ENCODE data around the gene PET117. TPM values are rescaled to one million over a fixed set of nuclear protein-coding genes. Genes with fewer than 3 reads are reported as not detected.
"Not testable (repeated sequence)": the region's sequence is repeated elsewhere in the genome, so short reads cannot be mapped to it uniquely, and the experiment has no call there.

The PET117 gene
- total RNA-seq, 1 donor from 2014 or later = 14.1 TPM

DNA sequence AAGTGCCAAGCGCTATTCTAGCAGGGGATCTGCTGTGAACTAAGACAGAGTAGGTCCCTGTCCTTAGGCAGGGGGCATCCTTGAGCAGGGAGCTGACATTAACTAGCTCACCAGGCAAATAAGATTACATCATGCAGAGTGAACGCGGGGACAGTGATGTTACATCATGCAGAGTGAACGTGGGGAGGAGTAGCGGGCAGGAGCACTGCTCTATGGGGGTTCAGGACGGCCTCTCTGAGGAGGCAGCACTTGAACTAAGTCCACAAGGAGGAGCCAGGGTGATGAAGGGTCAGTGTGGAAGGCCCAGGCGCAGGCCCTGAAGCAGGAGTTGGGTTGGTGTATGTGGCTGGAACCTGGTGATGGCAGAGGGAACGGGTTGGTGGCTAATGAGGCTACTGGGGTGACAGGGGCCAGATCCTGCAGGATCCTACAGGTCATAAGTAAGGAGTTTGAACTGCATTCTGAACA lies 38.7 kb downstream of the PET117 start:
- DNase-seq (ENCODE audit: low spot score in 2 of 2, unreplicated experiment in 2 of 2) = no peak
- TF ChIP-seq, protein P1, sequence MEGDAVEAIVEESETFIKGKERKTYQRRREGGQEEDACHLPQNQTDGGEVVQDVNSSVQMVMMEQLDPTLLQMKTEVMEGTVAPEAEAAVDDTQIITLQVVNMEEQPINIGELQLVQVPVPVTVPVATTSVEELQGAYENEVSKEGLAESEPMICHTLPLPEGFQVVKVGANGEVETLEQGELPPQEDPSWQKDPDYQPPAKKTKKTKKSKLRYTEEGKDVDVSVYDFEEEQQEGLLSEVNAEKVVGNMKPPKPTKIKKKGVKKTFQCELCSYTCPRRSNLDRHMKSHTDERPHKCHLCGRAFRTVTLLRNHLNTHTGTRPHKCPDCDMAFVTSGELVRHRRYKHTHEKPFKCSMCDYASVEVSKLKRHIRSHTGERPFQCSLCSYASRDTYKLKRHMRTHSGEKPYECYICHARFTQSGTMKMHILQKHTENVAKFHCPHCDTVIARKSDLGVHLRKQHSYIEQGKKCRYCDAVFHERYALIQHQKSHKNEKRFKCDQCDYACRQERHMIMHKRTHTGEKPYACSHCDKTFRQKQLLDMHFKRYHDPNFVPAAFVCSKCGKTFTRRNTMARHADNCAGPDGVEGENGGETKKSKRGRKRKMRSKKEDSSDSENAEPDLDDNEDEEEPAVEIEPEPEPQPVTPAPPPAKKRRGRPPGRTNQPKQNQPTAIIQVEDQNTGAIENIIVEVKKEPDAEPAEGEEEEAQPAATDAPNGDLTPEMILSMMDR (IDR thresholded peaks at IDR 0.05; ENCODE audit: unreplicated experiment) = no peak
- no peaks in the 10 kb centered on the region for H3K4me1 Mint-ChIP-seq
- H3K9me3 Mint-ChIP-seq = peaks cover 12% of the 10 kb centered on the region
- H3K4me3 Mint-ChIP-seq = no peak overlapping the region
- H3K27me3 Mint-ChIP-seq (ENCODE audit: low read depth) = no peaks in the 10 kb centered on the region
- H3K27ac Mint-ChIP-seq = peak overlapping the region; percentile 80
- peaks cover 56% of the 10 kb centered on the region for H3K36me3 Mint-ChIP-seq

DNA sequence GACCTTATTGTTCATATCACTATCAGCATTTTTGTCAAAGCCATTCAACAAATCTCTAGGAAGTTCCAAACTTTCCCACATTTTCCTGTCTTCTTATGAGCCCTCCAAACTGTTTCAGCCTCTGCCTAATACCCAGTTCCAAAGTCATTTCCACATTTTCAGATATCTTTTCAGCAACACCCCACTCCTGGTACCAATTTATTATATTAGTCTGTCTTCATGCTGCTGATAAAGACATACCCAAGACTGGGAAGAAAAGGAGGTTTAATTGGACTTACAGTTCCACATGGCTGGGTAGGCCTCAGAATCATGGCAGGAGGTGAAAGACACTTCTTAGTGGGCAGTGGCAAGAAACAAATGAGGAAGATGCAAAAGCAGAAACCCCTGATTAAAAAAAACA lies 42.7 kb downstream of the PET117 start:
- peaks cover 12% of the 10 kb centered on the region for H3K9me3 Mint-ChIP-seq
- not testable (repeated sequence) for H3K27me3 Mint-ChIP-seq (ENCODE audit: low read depth); DNase-seq (ENCODE audit: low spot score in 2 of 2, unreplicated experiment in 2 of 2); H3K4me1 Mint-ChIP-seq; H3K4me3 Mint-ChIP-seq; H3K27ac Mint-ChIP-seq
- peaks cover 58% of the 10 kb centered on the region for H3K36me3 Mint-ChIP-seq

DNA sequence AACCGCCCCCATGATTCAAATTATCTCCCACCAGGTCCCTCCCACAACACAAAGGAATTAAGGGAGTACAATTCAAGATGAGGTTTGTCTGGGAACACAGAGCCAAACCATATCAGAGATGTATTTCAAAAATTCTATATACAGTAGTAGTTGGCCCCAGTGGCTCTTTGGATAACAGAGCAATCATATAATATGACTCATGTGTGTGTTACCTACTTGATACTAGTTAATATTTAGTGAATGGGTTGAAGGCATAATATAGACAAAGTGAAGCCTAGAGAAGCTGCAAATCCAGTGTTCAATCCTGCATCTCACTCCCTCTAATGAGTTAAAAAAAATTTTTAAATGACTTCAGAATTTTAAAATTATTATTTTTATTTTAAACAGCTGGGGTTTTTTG lies 43.2 kb downstream of the PET117 start:
- TF ChIP-seq, protein P1 (IDR thresholded peaks at IDR 0.05; ENCODE audit: unreplicated experiment) = no peak
- no peaks in the 10 kb centered on the region for H3K27me3 Mint-ChIP-seq (ENCODE audit: low read depth)
- peaks cover 12% of the 10 kb centered on the region for H3K9me3 Mint-ChIP-seq
- no peak overlapping the region for H3K4me3 Mint-ChIP-seq
- no peak overlapping the region for H3K27ac Mint-ChIP-seq
- peaks cover 60% of the 10 kb centered on the region for H3K36me3 Mint-ChIP-seq
- no peaks in the 10 kb centered on the region for H3K4me1 Mint-ChIP-seq
- no peak for DNase-seq (ENCODE audit: low spot score in 2 of 2, unreplicated experiment in 2 of 2)

DNA sequence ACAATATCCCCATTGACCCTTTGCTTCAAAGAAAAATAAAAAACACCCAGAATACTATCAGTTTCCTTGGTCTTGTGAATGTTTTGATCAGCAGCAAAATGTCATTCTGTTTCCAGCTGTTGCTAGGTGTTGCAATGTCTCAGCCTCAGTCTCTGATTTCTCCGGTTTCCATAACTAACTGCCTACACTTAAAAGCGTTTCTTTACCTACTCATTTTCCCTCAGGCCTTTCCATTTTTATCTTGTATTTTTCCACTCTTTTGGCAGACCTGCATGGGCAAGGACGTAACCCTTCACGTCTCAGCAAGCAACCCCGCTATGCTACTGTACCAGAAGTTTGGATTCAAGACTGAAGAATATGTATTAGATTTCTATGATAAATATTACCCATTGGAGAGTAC lies 49.4 kb downstream of the PET117 start:
- Mint-ChIP-seq H3K27ac (peak overlapping the region; percentile 2), H3K27me3 (ENCODE audit: low read depth) (no peaks in the 10 kb centered on the region), H3K4me1 (no peaks in the 10 kb centered on the region), H3K36me3 (peaks cover 32% of the 10 kb centered on the region), H3K4me3 (no peak overlapping the region), H3K9me3 (no peaks in the 10 kb centered on the region)
- DNase-seq (ENCODE audit: low spot score in 2 of 2, unreplicated experiment in 2 of 2) = no peak
- TF ChIP-seq, protein P1 (IDR thresholded peaks at IDR 0.05; ENCODE audit: unreplicated experiment) = no peak

DNA sequence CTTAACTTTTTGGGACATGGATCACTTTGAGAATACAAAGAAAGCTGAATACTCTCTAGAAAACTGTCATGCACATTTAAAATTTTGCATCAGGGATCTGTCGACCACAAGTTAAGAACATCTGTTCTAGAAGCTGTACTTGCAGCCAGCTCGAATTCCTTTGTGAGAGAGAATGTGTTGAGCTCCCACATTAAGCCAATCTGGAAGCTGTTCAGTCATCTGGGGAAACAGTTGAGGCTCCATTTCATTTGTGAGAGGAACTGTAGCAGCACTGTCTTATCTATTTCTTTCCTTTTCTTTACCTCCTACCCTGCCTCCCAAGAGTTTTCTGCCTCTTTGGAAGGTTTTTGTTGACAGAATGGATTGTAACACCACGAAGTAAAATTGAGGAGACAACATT lies 50.8 kb downstream of the PET117 start:
- H3K4me3 Mint-ChIP-seq = no peak overlapping the region
- DNase-seq (ENCODE audit: low spot score in 2 of 2, unreplicated experiment in 2 of 2) = no peak
- no peak overlapping the region for H3K27ac Mint-ChIP-seq
- H3K4me1 Mint-ChIP-seq = no peaks in the 10 kb centered on the region
- no peaks in the 10 kb centered on the region for H3K9me3 Mint-ChIP-seq
- peaks cover 22% of the 10 kb centered on the region for H3K36me3 Mint-ChIP-seq
- TF ChIP-seq, protein P1 (IDR thresholded peaks at IDR 0.05; ENCODE audit: unreplicated experiment) = no peak
- H3K27me3 Mint-ChIP-seq (ENCODE audit: low read depth) = no peaks in the 10 kb centered on the region

DNA sequence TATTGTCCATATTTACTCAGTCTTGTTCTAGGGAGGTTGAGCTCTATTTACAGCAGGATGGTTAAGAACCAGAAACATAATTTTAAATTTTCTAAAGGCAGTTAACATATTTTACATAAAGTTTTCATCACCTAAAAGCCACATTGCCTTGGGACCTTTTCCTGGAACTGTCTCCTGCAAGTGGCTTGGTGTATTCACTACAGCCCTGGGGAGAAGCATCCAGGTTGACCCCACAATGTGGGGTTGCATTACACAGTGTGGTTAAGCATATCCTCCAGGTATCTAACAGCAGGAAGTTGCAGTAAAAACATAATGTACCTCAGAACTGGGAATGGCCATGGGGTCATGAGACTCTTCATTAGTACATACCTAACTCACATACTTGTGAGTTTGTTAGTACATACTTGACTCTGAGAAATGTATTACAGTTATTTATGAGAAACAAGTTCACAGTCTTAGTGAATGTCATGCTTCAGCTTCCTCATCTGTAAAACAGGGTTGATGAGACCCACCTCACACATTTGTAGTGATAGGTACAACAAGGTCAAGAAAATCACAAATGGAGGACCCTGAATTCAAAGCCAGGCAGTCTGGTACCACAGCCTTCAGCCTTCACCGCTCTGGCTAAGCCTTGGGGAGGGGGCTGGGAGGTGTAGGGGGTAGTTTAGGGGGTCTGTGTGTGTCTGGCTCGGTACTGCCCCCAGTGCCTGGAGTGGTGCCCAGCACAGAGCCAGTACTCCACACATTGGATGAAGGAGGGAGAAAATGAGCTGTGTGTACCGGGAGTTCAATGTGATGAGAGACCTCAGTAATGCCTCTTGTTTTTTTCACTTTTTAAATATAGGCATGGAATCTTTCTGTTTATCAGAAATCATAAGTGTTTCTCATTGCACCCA lies 52.9 kb downstream of the PET117 start:
- H3K27ac Mint-ChIP-seq = no peak overlapping the region
- no peaks in the 10 kb centered on the region for H3K9me3 Mint-ChIP-seq
- no peaks in the 10 kb centered on the region for H3K27me3 Mint-ChIP-seq (ENCODE audit: low read depth)
- H3K4me1 Mint-ChIP-seq = no peaks in the 10 kb centered on the region
- TF ChIP-seq, protein P1 (IDR thresholded peaks at IDR 0.05; ENCODE audit: unreplicated experiment) = no peak
- no peak overlapping the region for H3K4me3 Mint-ChIP-seq
- H3K36me3 Mint-ChIP-seq = peaks cover 20% of the 10 kb centered on the region
- DNase-seq (ENCODE audit: low spot score in 2 of 2, unreplicated experiment in 2 of 2) = no peak

Data from mesothelial cell of epicardium (in vitro differentiated cells).